GM06990 (cell line): ENCODE data around the gene SNX32.
A peak's percentile ranks its signal among the peaks of the same experiment; 100 is the strongest.
"Not testable (repeated sequence)": the region's sequence is repeated elsewhere in the genome, so short reads cannot be mapped to it uniquely, and the experiment has no call there.

Experiments used
- DNase-seq: peaks from one replicate; pipeline ENCODE4 v3.0.0-alpha.2; 2011; ENCODE audit not compliant: insufficient read length; ENCODE audit errors: extremely low read depth
- H3K27me3 ChIP-seq: replicated peaks from 2 replicates; pipeline ENCODE4 v1.6.0; 2011; ENCODE audit warnings: low read length; ENCODE audit not compliant: control insufficient read depth, insufficient read depth
- H3K36me3 ChIP-seq: 2 replicates; pipeline ENCODE4 v1.5.1; 2011; ENCODE audit warnings: low read length; ENCODE audit not compliant: control insufficient read depth, insufficient read depth
- H3K4me3 ChIP-seq: replicated peaks from 2 replicates; pipeline ENCODE4 v1.5.1; 2011; ENCODE audit warnings: low read depth, mild to moderate bottlenecking, control low read depth, low read length
- CTCF ChIP-seq: IDR thresholded peaks from 2 replicates; pipeline ENCODE4 v1.5.1; 2011; ENCODE audit warnings: low read length, control low read depth, mild to moderate bottlenecking, inconsistent platforms; ENCODE audit not compliant: insufficient read depth, poor library complexity, severe bottlenecking

SNX32 gene

GRCh38 chr11:65887723-65888162 is 54.0 kb downstream of the SNX32 start:
- peak overlapping the region; percentile 96 for H3K4me3 ChIP-seq
- TF ChIP-seq CTCF = no peak
- no peaks in the 10 kb centered on the region for H3K27me3 ChIP-seq
- DNase-seq = no peak
- H3K36me3 ChIP-seq = peaks cover 26% of the 10 kb centered on the region

DNA sequence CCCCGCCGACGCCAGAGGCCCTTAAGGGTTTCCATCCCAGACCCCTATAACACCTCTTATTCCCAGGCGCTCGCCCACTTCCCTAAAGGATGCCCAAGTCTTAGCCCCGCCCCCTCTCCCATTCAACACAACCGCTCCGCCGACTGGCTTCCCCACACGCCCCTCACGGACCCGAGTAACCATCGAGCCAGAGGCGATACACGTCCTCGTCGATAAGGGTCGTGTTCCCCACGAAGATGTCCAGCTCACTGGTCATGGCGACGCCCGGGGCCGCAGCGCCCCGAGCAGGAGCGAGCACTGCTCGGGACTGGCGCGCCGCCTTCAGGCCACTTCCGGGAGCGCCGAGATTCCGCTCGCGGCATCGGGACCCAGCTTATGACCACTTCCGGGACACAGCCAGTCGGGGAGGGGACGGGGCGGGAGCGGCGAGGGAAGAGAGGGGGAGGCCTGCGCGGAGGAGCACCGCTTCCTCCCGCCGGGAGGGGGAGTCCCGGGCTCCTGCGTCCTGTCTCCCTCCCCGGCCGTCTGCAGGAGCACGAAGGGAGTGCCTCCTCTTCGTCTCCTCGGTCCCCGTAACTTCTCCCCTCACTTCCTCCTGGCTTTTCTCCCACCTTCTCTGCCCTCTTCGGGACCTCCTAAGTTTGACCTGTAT is 54.5 kb downstream of the SNX32 start, which contains the start of gene FIBP:
FIBP (minus strand) TSS at position 309 of the 652 bp plus-strand sequence; CDS start at position 256, 53 bp downstream.
- peak within 1 kb of the TSS; percentile 96 for H3K4me3 ChIP-seq
- H3K36me3 ChIP-seq = peaks cover 21% of the 10 kb centered on the region
- no peaks in the 10 kb centered on the region for H3K27me3 ChIP-seq
- TF ChIP-seq CTCF = peak; percentile 85
- DNase-seq = peak; percentile 98

DNA sequence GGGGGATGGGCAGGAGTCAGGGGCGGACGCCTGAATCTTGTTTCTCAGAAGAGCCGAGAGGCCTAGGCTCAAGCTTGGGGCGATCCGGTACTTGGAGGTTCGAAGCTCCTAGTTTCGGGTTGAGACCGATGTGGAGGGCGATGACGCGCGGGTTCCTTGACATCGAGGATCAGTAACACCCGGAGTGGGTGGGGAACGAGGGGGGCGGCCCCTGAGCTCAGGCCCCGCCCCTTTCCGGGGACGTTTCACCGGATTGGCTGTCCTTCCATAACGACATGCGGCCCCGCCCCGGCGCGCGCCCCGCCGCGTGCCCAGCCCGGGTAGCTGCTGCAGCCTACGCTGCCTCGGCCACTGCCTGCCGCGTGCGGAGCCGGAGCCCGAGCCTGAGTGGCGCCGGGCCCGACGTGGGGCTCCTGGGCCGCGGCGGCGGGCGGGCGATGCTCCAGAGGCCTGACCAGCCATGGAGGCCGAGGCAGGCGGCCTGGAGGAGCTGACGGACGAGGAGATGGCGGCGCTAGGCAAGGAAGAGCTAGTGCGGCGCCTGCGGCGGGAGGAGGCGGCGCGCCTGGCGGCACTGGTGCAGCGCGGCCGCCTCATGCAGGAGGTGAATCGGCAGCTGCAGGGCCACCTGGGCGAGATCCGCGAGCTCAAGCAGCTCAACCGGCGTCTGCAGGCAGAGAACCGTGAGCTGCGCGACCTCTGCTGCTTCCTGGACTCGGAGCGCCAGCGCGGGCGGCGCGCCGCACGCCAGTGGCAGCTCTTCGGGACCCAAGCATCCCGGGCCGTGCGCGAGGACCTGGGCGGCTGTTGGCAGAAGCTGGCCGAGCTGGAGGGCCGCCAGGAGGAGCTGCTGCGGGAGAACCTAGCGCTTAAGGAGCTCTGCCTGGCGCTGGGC is 56.8 kb downstream of the SNX32 start, which contains the start of gene CCDC85B:
CCDC85B (plus strand) TSS at position 350 of the 895 bp plus-strand sequence; CDS start at position 461, 111 bp downstream.
- H3K4me3 ChIP-seq = peak within 1 kb of the TSS; percentile 96
- DNase-seq = peak; percentile 100
- H3K36me3 ChIP-seq = peaks cover 4% of the 10 kb centered on the region; the same call in 1 of the 2 replicates
- TF ChIP-seq CTCF = no peak
- no peaks in the 10 kb centered on the region for H3K27me3 ChIP-seq

GRCh38 chr11:65891219-65892136 is 57.7 kb downstream of the SNX32 start:
- peak; percentile 59 for DNase-seq
- TF ChIP-seq CTCF = peak; percentile 64
- H3K4me3 ChIP-seq = peak overlapping the region; percentile 89
- H3K36me3 ChIP-seq = no peaks in the 10 kb centered on the region; the same call in 1 of the 2 replicates
- no peaks in the 10 kb centered on the region for H3K27me3 ChIP-seq

GRCh38 chr11:65892137-65892540 is 58.4 kb downstream of the SNX32 start:
- DNase-seq, H3K27me3 ChIP-seq, H3K36me3 ChIP-seq: not testable (repeated sequence)
- H3K4me3 ChIP-seq = peak overlapping the region; percentile 89
